HepG2 (cell line): ENCODE data around the gene CELF2. TPM values are rescaled to one million over a fixed set of nuclear protein-coding genes. Genes with fewer than 3 reads are reported as not detected.

Source experiments
- ATAC-seq: fragments of 200-7000 bp; cut with Tn5 transposase; 3 replicates; pipeline ENCODE4 v1.9.1; 2020; ENCODE audit warnings: mild to moderate bottlenecking, moderate library complexity
- BruUV-seq: library from RNA; stranded (reverse); fragments of 400-500 nt; replicated peaks from 2 replicates; lab custom pipeline; 2021; lab: Mats Ljungman, UMichigan
- CTCF ChIA-PET: fragments of 300-600 bp; formaldehyde crosslinking; extraction: SDS; loops from one replicate; lab custom pipeline; 2021; ENCODE audit warnings: low total read pairs, inconsistent platforms, low intra/inter-chr PET ratio; lab: Yijun Ruan, JAX
- POLR2A ChIA-PET: fragments of 350-600 bp; sonication (Branson Sonifier 250); formaldehyde crosslinking; loops from one replicate; lab custom pipeline; 2020; ENCODE audit warnings: antibody characterized with exemption, inconsistent platforms; lab: Yijun Ruan, JAX
- DNase-seq: peaks from one replicate; pipeline ENCODE4 v3.0.0-alpha.2; 2015; ENCODE audit warnings: low spot score
- FAIRE-seq: peaks from 3 replicates; lab custom pipeline; 2011; peaks lifted over from hg19 to GRCh38; lab: Jason Lieb, UNC
- H2AFZ ChIP-seq: one replicate; pipeline ENCODE4 v1.6.1; 2011; ENCODE audit warnings: low read length, inconsistent platforms
- H3K27ac ChIP-seq: fragments of 300-600 bp; 3 replicates; pipeline ENCODE4 v1.8.0; 2011; ENCODE audit warnings: mixed run types, mild to moderate bottlenecking, mixed read lengths, low read length, inconsistent platforms; ENCODE audit not compliant: insufficient read depth; ENCODE audit errors: extremely low read length
- H3K27me3 ChIP-seq, 2 experiments: fragments of 200-600 bp in 1 of 2; 2 replicates in 1 of 2; 3 replicates in 1 of 2; pipeline versions ENCODE4 v1.6.0 to v1.8.0; 2011; ENCODE audit warnings: low read length in 2 of 2, mild to moderate bottlenecking in 2 of 2, moderate library complexity in 2 of 2, inconsistent platforms in 1 of 2; ENCODE audit not compliant: insufficient read depth in 2 of 2, control insufficient read depth in 1 of 2
- H3K36me3 ChIP-seq, 2 experiments: fragments of 200-600 bp in 1 of 2; replicated peaks in 1 of 2; 2 replicates in 1 of 2; 3 replicates in 1 of 2; pipeline versions ENCODE4 v1.5.1 to v1.8.0; 2011; ENCODE audit warnings: low read length in 2 of 2, inconsistent platforms in 1 of 2; ENCODE audit not compliant: insufficient read depth in 2 of 2, control insufficient read depth in 1 of 2
- H3K4me1 ChIP-seq: 2 replicates; pipeline ENCODE4 v1.5.1; 2012; ENCODE audit warnings: low read length, inconsistent platforms; ENCODE audit not compliant: insufficient read depth
- H3K4me2 ChIP-seq: 2 replicates; pipeline ENCODE4 v1.6.0; 2011; ENCODE audit warnings: low read depth, low read length, inconsistent platforms
- H3K4me3 ChIP-seq, 3 experiments: fragments of 200-600 bp in 1 of 3; sonication (generic), shearing (Covaris generic) in 1 of 3; replicated peaks in 1 of 3; 2 replicates each; pipeline ENCODE4 v1.5.1; 2011 to 2016; ENCODE audit warnings: low read length in 3 of 3, inconsistent platforms in 2 of 3, low read depth in 2 of 3, mild to moderate bottlenecking in 2 of 3, control low read depth in 1 of 3, mixed read lengths in 1 of 3; ENCODE audit not compliant: insufficient read depth in 1 of 3
- H3K79me2 ChIP-seq: one replicate; pipeline ENCODE4 v1.6.1; 2011; ENCODE audit warnings: low read length, inconsistent platforms; ENCODE audit not compliant: insufficient read depth
- H3K9ac ChIP-seq: 2 replicates; pipeline ENCODE4 v1.6.0; 2011; ENCODE audit warnings: mild to moderate bottlenecking, low read depth, low read length, inconsistent platforms; ENCODE audit not compliant: insufficient read depth
- H3K9me3 ChIP-seq: 2 replicates; pipeline ENCODE4 v1.5.1; 2012; ENCODE audit warnings: mild to moderate bottlenecking, low read length
- H4K20me1 ChIP-seq: 2 replicates; pipeline ENCODE4 v1.6.0; 2011; ENCODE audit warnings: inconsistent platforms, mild to moderate bottlenecking, low read length, moderate library complexity; ENCODE audit not compliant: insufficient read depth
- ATM ChIP-seq: fragments of 450-650 bp; IDR thresholded peaks from 2 replicates; pipeline ENCODE4 v1.7.1; 2017; ENCODE audit warnings: mild to moderate bottlenecking, borderline replicate concordance
- DMAP1 ChIP-seq: IDR thresholded peaks from 2 replicates; pipeline ENCODE4 v1.6.1; 2016
- FOXP1 ChIP-seq, 2 experiments: fragments of 450-650 bp in 1 of 2; IDR thresholded peaks; 2 replicates each; pipeline ENCODE4 v1.6.1; 2017 to 2018; ENCODE audit warnings: antibody characterized with exemption in 1 of 2
- GABPA ChIP-seq, 2 experiments: IDR thresholded peaks; 2 replicates each; pipeline ENCODE4 v1.6.1; 2011 to 2016; ENCODE audit warnings: low read depth in 2 of 2, low read length in 1 of 2, missing biosample characterization in 1 of 2, missing genetic modification characterization in 1 of 2
- HDAC1 ChIP-seq: sonication (generic); formaldehyde crosslinking; IDR thresholded peaks from 2 replicates; pipeline ENCODE4 v1.5.1; 2020; ENCODE audit warnings: mild to moderate bottlenecking, missing genetic modification reagents
- HNF1A ChIP-seq, 2 experiments: sonication (generic) in 1 of 2; formaldehyde crosslinking in 1 of 2; IDR thresholded peaks; 2 replicates each; pipeline versions ENCODE4 v1.4.0 to v1.6.1; 2016 to 2020; ENCODE audit warnings: borderline replicate concordance in 1 of 2, low read depth in 1 of 2, mild to moderate bottlenecking in 1 of 2, missing genetic modification reagents in 1 of 2
- JUNB ChIP-seq: sonication (generic); formaldehyde crosslinking; IDR thresholded peaks from 2 replicates; pipeline ENCODE4 v1.8.0; 2022; ENCODE audit warnings: missing genetic modification reagents, mild to moderate bottlenecking, borderline replicate concordance
- NFYC ChIP-seq: IDR thresholded peaks from 2 replicates; pipeline ENCODE4 v1.6.1; 2016; ENCODE audit warnings: missing genetic modification reagents, missing compliant biosample characterization
- PITX1 ChIP-seq: sonication (generic); formaldehyde crosslinking; IDR thresholded peaks from 2 replicates; pipeline ENCODE4 v1.5.1; 2020; ENCODE audit warnings: mild to moderate bottlenecking, missing genetic modification reagents
- ZNF441 ChIP-seq: sonication (generic); formaldehyde crosslinking; IDR thresholded peaks from 2 replicates; pipeline ENCODE4 v1.7.0; 2021; ENCODE audit warnings: missing genetic modification reagents, borderline replicate concordance
- ZNF772 ChIP-seq: sonication (generic); formaldehyde crosslinking; IDR thresholded peaks from 2 replicates; pipeline ENCODE4 v1.5.0; 2020; ENCODE audit warnings: mild to moderate bottlenecking, missing genetic modification reagents
- WGBS: methylation state at CpG from one replicate; pipeline ENCODE4 v1.1.6; 2017; ENCODE audit warnings: low lambda C conversion rate; 5-methylcytosine and 5-hydroxymethylcytosine counted together
- in situ Hi-C: cut with HindIII; loops from 2 replicates; pipeline ENCODE4 v1.10.0; 2017; ENCODE audit warnings: low pct_unique_long_range_greater_than_20kb; ENCODE audit not compliant: extremely low pct_ligation_motif_present
- intact Hi-C: fragments of 100-400 bp; cut with micrococcal nuclease; formaldehyde crosslinking; loops from one replicate; pipeline ENCODE4 v1.10.0; 2022; ENCODE audit not compliant: unreplicated experiment
- polyA plus RNA-seq, 8 experiments: library from polyadenylated mRNA; depleted of rRNA in 3 of 8; stranded (reverse) in 7 of 8; unstranded in 1 of 8; fragments of >200 nt; fragmentation: Illumina TruSeq in 4 of 8; extraction: Trizol in 4 of 8; gene quantifications; 2 replicates each; pipeline versions ENCODE4 v1.2.1 to v1.2.3, GENCODE V29; 2011 to 2016; ENCODE audit warnings: low read depth in 4 of 8, missing spikeins in 1 of 8, mixed read lengths in 1 of 8; ENCODE audit not compliant: insufficient read depth in 1 of 8
- total RNA-seq, 5 experiments: library from RNA; depleted of rRNA; stranded (reverse); fragments of >200 nt; fragmentation: Illumina TruSeq; extraction: Trizol; gene quantifications; 2 replicates each; pipeline ENCODE4 v1.2.3, GENCODE V29; 2016; ENCODE audit warnings: low read depth in 1 of 5

CELF2 gene
- total and polyA plus RNA-seq, 2 of the 13 experiments (the other 11 are each of a cell fraction or from before 2014, with no cell fraction given) = not detected

DNA sequence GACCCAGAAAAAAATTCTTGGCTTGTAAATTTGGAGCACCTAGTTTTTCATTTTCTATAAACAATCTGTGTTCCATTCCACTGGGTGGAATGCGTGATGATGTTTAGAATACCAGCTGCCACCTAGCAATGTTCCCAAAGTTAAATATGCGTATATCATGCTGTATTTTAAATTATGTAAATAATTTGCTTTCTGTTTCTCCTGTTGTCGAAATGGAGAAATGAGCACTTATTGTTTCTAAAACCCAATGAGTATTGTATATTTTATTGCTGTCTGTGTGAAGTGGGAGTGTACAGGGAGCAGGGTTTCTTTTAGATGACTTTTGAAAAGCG lies 49.4 kb upstream of the CELF2 start:
- no peak overlapping the region for H3K4me2 ChIP-seq
- DNase-seq (no peak), FAIRE-seq (no peak), ATAC-seq (no peak)
- WGBS = 28% methylated on average over 4 of the region's 4 CpGs
- no peak overlapping the region for H3K4me3 ChIP-seq
- intact Hi-C loops = no loop called here
- POLR2A ChIA-PET = no interaction called here
- in situ Hi-C loops = no loop called here
- no peak overlapping the region for H3K9ac ChIP-seq
- CTCF ChIA-PET = no interaction called here
- H3K79me2 ChIP-seq = no peaks in the 10 kb centered on the region
- H3K4me1 ChIP-seq = no peaks in the 10 kb centered on the region
- TF ChIP-seq HNF1A (IDR thresholded peaks at IDR 0.05; ENCODE audit: low read depth) = no peak
- no peak for TF ChIP-seq HNF1A (CRISPR knock-in tag; IDR thresholded peaks at IDR 0.05; ENCODE audit: borderline replicate concordance)
- no peak for TF ChIP-seq ATM
- no peak for TF ChIP-seq ZNF441 (CRISPR knock-in tag)
- TF ChIP-seq GABPA (IDR thresholded peaks at IDR 0.05; ENCODE audit: low read depth, low read length) = no peak
- no peak for TF ChIP-seq GABPA (CRISPR knock-in tag; IDR thresholded peaks at IDR 0.05; ENCODE audit: low read depth)
- TF ChIP-seq HDAC1 (CRISPR knock-in tag) = no peak
- no peak for TF ChIP-seq NFYC
- TF ChIP-seq FOXP1 (IDR thresholded peaks at IDR 0.05) = no peak
- no peak for TF ChIP-seq FOXP1 (CRISPR knock-in tag; IDR thresholded peaks at IDR 0.05)
- no peak for TF ChIP-seq PITX1
- TF ChIP-seq ZNF772 (CRISPR knock-in tag) = no peak
- TF ChIP-seq JUNB (CRISPR knock-in tag) = no peak
- TF ChIP-seq DMAP1 (CRISPR knock-in tag) = no peak
- H2AFZ ChIP-seq = no peak overlapping the region
- H4K20me1 ChIP-seq = no peaks in the 10 kb centered on the region
- BruUV-seq = no TSS peak
- H3K27ac ChIP-seq = no peak overlapping the region
- H3K9me3 ChIP-seq = no peaks in the 10 kb centered on the region
- no peaks in the 10 kb centered on the region for H3K36me3 ChIP-seq
- H3K27me3 ChIP-seq = no peaks in the 10 kb centered on the region; a peak in 1 of 5 replicates
